RWPE1 (cell line): ENCODE measurements around the gene SENP3.

ENCODE experiments used
- CTCF ChIA-PET: fragments of 350-600 bp; sonication (Branson Sonifier 250); formaldehyde crosslinking; extraction: SDS; loops from one replicate; lab custom pipeline; 2021; lab: Yijun Ruan, JAX
- POLR2A ChIA-PET: fragments of 400-600 bp; formaldehyde crosslinking; extraction: SDS; loops from one replicate; lab custom pipeline; 2020; ENCODE audit warnings: antibody characterized with exemption; ENCODE audit not compliant: low non-redundant PET; lab: Yijun Ruan, JAX
- DNase-seq: peaks from one replicate; pipeline ENCODE4 v3.0.0; 2012; ENCODE audit warnings: low spot score
- H3K27ac ChIP-seq: fragments of 450-650 bp; 2 replicates; pipeline ENCODE4 v1.5.1; 2017
- CTCF ChIP-seq: fragments of 450-650 bp; conservative IDR thresholded peaks from 2 replicates; pipeline ENCODE4 v1.5.1; 2017; ENCODE audit warnings: low read depth, mild to moderate bottlenecking

SENP3 gene

GRCh38 chr17:7574176-7574953 lies 12.6 kb downstream of the SENP3 start:
- H3K27ac ChIP-seq, result peak overlapping the region; percentile 98
- ChIA-PET CTCF (interaction anchor here (0.9 to 1.4 kb wide), 5 partner anchors 13 to 114 kb away, joined by 3 to 8 read pairs (median 5); partner anchors contain the start of genes SOX15, TP53 and WRAP53), POLR2A (interaction anchor here (0.6 to 3.4 kb wide), 4 partner anchors 9 to 317 kb away, joined by 4 to 28 read pairs (median 6); partner anchors contain the start of genes MPDU1 and SOX15)

GRCh38 chr17:7575481-7575883 lies 13.8 kb downstream of the SENP3 start:
- DNase-seq, result no peak

More at GRCh38 chr17:7574176-7574953, 12.6 kb downstream of the SENP3 start:
- TF ChIP-seq CTCF, result no peak
- no peak for DNase-seq

GRCh38 chr17:7575959-7576358 lies 14.2 kb downstream of the SENP3 start:
- H3K27ac ChIP-seq, result peak overlapping the region; percentile 98
- POLR2A ChIA-PET, result interaction anchor here (3.4 kb wide), 1 partner anchor 14 kb away, joined by 28 read pairs; the partner anchor contains the start of gene SOX15
- TF ChIP-seq CTCF, result no peak
- CTCF ChIA-PET, result interaction anchor here (0.6 to 1.4 kb wide), 4 partner anchors 11 to 113 kb away, joined by 3 to 8 read pairs (median 4); partner anchors contain the start of gene WRAP53
- no peak for DNase-seq

More at GRCh38 chr17:7575481-7575883, 13.8 kb downstream of the SENP3 start:
- ChIA-PET POLR2A (interaction anchor here (3.4 kb wide), 1 partner anchor 14 kb away, joined by 28 read pairs; the partner anchor contains the start of gene SOX15), CTCF (interaction anchor here (0.6 to 1.4 kb wide), 4 partner anchors 12 to 113 kb away, joined by 3 to 8 read pairs (median 4); partner anchors contain the start of gene WRAP53)
- no peak for TF ChIP-seq CTCF
- H3K27ac ChIP-seq, result peak overlapping the region; percentile 98

- no peak for DNase-seq
- TF ChIP-seq CTCF, result no peak
- peak overlapping the region; percentile 98 for H3K27ac ChIP-seq
- CTCF ChIA-PET, result no interaction called here
- POLR2A ChIA-PET, result interaction anchor here (3.4 kb wide), 1 partner anchor 13 kb away, joined by 28 read pairs; the partner anchor contains the start of gene SOX15
These were observed 14.8 kb downstream of the SENP3 start for GRCh38 chr17:7576432-7576937.

- TF ChIP-seq CTCF, result no peak
- no peak for DNase-seq
- ChIA-PET POLR2A (interaction anchor here (0.7 kb wide), 1 partner anchor 10 kb away, joined by 3 read pairs; no protein-coding TSS in a partner anchor), CTCF (interaction anchor here (0.6 to 0.7 kb wide), 3 partner anchors 11 to 274 kb away, joined by 3 to 5 read pairs (median 3); no protein-coding TSS in a partner anchor)
- peak overlapping the region; percentile 100 for H3K27ac ChIP-seq
These were observed 15.8 kb downstream of the SENP3 start for GRCh38 chr17:7577327-7578199.
